Breast epithelium (tissue), 4 donors: ENCODE results near the gene TLE2. TPM values are rescaled to one million over a fixed set of nuclear protein-coding genes. Genes with fewer than 3 reads are reported as not detected.

Experiments used
- DNase-seq, 2 donors: peaks; one replicate each; pipeline ENCODE4 v3.0.0-alpha.2; 2019; ENCODE audit warnings: low spot score in 2 of 2
- H3K27ac ChIP-seq, 2 donors: fragments of 200-600 bp; sonication (generic) in 1 of 2; one replicate each; pipeline ENCODE4 v1.5.1; 2016 to 2019; ENCODE audit warnings: mild to moderate bottlenecking in 1 of 2
- H3K27me3 ChIP-seq, 2 donors: fragments of 200-600 bp; sonication (generic) in 1 of 2; one replicate each; pipeline versions ENCODE4 v1.5.1 to v1.6.0; 2017 to 2019; ENCODE audit warnings: control low read depth in 1 of 2, mild to moderate bottlenecking in 1 of 2
- H3K36me3 ChIP-seq: fragments of 200-600 bp; one replicate; pipeline ENCODE4 v1.5.1; 2019
- H3K4me1 ChIP-seq, 2 donors: fragments of 200-600 bp; sonication (generic); one replicate each; pipeline ENCODE4 v1.5.1; 2016 to 2019; ENCODE audit warnings: control low read depth in 1 of 2
- H3K4me3 ChIP-seq, 3 donors: fragments of 200-600 bp; sonication (generic); 1 replicate in 2 of 3; 2 replicates in 1 of 3; pipeline ENCODE4 v1.5.1; 2016 to 2019; ENCODE audit warnings: mild to moderate bottlenecking in 3 of 3, moderate library complexity in 2 of 3
- H3K9me3 ChIP-seq, 2 donors: fragments of 200-600 bp; sonication (generic) in 1 of 2; one replicate each; pipeline ENCODE4 v1.5.1; 2016 to 2019; ENCODE audit warnings: control low read depth in 1 of 2
- CTCF ChIP-seq, 3 donors: fragments of 450-650 bp; IDR thresholded peaks; one replicate each; pipeline ENCODE4 v1.5.1; 2016 to 2017; ENCODE audit warnings: antibody characterized with exemption in 3 of 3, mild to moderate bottlenecking in 3 of 3, moderate library complexity in 3 of 3
- POLR2A ChIP-seq: fragments of 450-650 bp; IDR thresholded peaks from one replicate; pipeline ENCODE4 v1.6.1; 2016; ENCODE audit warnings: antibody characterized with exemption, mild to moderate bottlenecking, moderate library complexity
- POLR2AphosphoS5 ChIP-seq, 3 donors: sonication (generic); formaldehyde crosslinking; IDR thresholded peaks; one replicate each; pipeline ENCODE4 v1.6.1; 2017; ENCODE audit warnings: antibody characterized with exemption in 3 of 3
- intact Hi-C: fragments of 100-400 bp; cut with DNase I; formaldehyde crosslinking; loops from one replicate; pipeline ENCODE4 v1.15.1; 2023; ENCODE audit warnings: low total_unique reads
- total RNA-seq, 3 donors: library from RNA; depleted of rRNA; stranded (reverse); fragments of >200 nt; gene quantifications; one replicate each; pipeline ENCODE4 v1.1.0, GENCODE V29; 2016

The TLE2 gene
- total RNA-seq, 3 donors from 2014 or later: 25.3 to 65.6 (median 35.1) TPM

DNA sequence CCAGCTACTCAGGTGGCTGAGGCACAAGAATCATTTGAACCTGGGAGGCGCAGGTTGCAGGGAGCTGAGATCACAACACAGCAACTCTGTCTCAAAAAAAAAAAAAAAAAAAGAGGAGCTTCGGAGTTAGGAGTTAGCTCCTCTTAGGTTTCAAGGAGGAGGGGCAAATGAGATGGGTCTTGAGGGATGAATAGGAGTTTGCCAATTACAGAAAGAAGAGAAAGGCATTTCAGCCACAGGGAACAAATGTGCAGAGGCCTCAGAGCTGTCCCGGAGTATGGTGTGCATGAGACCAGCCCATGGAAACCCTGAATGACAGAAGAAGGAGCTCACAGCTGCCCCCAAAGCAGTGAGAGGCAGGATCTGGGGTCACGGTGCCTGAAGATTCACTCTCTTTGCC, 24.6 kb downstream of the TLE2 start:
- Histone ChIP-seq H3K36me3 (peaks cover 5% of the 10 kb centered on the region), H3K27me3 (no peaks in the 10 kb centered on the region), H3K4me3 (no peak overlapping the region), H3K9me3 (no peaks in the 10 kb centered on the region), H3K4me1 (no peaks in the 10 kb centered on the region), H3K27ac (no peak overlapping the region)
- no peak for TF ChIP-seq CTCF (IDR thresholded peaks at IDR 0.05)
- TF ChIP-seq POLR2AphosphoS5 (IDR thresholded peaks at IDR 0.05): no peak
- TF ChIP-seq POLR2A: no peak
- no peak for DNase-seq
- intact Hi-C loops: no loop called here

GRCh38 chr19:3003046-3003445, 26.0 kb downstream of the TLE2 start:
- intact Hi-C loops: no loop called here
- Histone ChIP-seq H3K4me3 (no peak overlapping the region), H3K27ac (no peak overlapping the region), H3K27me3 (no peaks in the 10 kb centered on the region), H3K4me1 (no peaks in the 10 kb centered on the region), H3K9me3 (no peaks in the 10 kb centered on the region), H3K36me3 (peaks cover 5% of the 10 kb centered on the region)
- DNase-seq: no peak
- TF ChIP-seq CTCF (IDR thresholded peaks at IDR 0.05) (no peak), POLR2A (no peak), POLR2AphosphoS5 (IDR thresholded peaks at IDR 0.05) (no peak)

DNA sequence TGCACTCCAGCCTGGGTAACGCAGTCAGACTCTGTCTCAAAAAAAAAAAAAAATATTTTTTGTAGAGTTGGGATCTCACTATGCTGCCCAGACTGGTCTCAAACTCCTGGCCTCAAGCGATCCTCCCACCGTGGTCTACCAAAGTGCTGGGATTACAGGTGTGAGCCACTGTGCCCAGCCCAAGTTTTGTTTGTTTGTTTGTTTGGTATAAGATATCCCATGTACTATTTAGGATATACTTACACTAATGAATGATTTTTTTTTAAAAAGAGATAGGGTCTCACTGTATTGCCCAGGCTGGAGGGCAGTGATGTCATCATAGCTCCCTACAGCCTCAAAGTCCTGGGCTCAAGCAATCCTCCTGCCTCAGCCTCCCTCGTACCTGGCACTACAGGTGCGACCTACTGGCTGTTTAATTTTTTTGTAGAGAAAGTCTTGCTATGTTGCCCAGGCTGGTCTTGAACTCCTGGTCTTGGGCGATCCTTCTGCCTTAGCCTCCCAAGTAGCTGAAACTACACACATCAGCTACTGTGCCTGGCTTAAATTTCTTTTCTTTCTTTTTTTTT, 27.8 kb downstream of the TLE2 start:
- TF ChIP-seq POLR2AphosphoS5 (IDR thresholded peaks at IDR 0.05) (no peak), CTCF (IDR thresholded peaks at IDR 0.05) (no peak), POLR2A (no peak)
- Histone ChIP-seq H3K9me3 (no peaks in the 10 kb centered on the region), H3K27me3 (no peaks in the 10 kb centered on the region), H3K27ac (no peak overlapping the region), H3K36me3 (peaks cover 5% of the 10 kb centered on the region), H3K4me3 (no peak overlapping the region), H3K4me1 (no peaks in the 10 kb centered on the region)
- no peak for DNase-seq
- intact Hi-C loops: no loop called here

DNA sequence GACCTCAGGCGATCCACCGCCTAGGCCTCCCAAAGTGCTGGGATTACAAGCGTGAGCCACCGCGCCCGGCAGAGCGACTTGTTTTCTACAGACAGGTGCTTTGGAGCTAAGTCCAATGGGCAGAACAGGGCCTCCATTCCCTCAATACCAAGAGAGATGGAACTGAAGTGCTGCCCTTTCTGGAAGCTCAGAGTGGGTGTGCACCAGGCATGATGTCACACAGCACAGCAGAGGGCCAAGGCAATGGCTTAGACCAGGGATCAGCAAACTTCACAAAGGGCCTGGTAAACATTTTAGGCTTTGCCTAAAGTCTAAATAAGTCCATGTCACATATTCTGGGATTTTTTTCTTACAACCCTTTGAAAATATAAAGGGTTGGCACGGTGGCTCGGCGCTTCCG, 30.4 kb downstream of the TLE2 start:
- no peak overlapping the region for H3K27ac ChIP-seq
- peaks cover 5% of the 10 kb centered on the region for H3K36me3 ChIP-seq
- no peak overlapping the region for H3K4me3 ChIP-seq
- intact Hi-C loops: no loop called here
- no peaks in the 10 kb centered on the region for H3K9me3 ChIP-seq
- TF ChIP-seq POLR2AphosphoS5 (IDR thresholded peaks at IDR 0.05): no peak
- no peak for TF ChIP-seq CTCF (IDR thresholded peaks at IDR 0.05)
- no peak for TF ChIP-seq POLR2A
- no peaks in the 10 kb centered on the region for H3K27me3 ChIP-seq
- no peaks in the 10 kb centered on the region for H3K4me1 ChIP-seq
- DNase-seq: no peak

DNA sequence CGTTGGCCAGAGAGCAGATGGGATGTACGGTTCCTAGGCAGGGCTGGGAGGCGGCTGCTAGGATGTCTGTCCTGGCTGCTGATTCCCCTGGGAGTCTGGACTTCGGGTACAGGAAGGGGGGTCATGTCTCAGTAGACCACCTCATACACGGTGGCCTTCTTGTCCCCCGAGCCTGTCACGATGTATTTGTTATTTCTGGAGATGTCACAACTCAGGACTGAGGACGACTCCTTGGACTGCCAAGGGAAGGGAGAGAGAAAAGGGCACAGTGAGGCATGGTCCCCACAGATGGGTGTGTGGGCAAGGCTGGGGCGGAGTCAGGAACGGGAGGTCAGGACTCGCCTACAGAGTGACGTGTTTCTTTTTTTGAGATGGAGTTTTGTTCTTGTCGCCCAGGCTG, 31.4 kb downstream of the TLE2 start:
- DNase-seq: no peak
- intact Hi-C loops: no loop called here
- Histone ChIP-seq H3K36me3 (peaks cover 5% of the 10 kb centered on the region), H3K4me3 (no peak overlapping the region), H3K4me1 (no peaks in the 10 kb centered on the region), H3K27me3 (no peaks in the 10 kb centered on the region), H3K9me3 (no peaks in the 10 kb centered on the region), H3K27ac (no peak overlapping the region)
- TF ChIP-seq POLR2A: no peak
- TF ChIP-seq POLR2AphosphoS5 (IDR thresholded peaks at IDR 0.05): no peak
- TF ChIP-seq CTCF (IDR thresholded peaks at IDR 0.05): no peak
